ENCODE results near the gene CD74. TPM values are rescaled to one million over a fixed set of nuclear protein-coding genes. Genes with fewer than 3 reads are reported as not detected.

Gene CD74
- total and polyA plus RNA-seq, 2 of the 8 experiments (the other 6 are each of a cell fraction or from before 2014, with no cell fraction given) = 45.9 to 61.0 TPM

DNA sequence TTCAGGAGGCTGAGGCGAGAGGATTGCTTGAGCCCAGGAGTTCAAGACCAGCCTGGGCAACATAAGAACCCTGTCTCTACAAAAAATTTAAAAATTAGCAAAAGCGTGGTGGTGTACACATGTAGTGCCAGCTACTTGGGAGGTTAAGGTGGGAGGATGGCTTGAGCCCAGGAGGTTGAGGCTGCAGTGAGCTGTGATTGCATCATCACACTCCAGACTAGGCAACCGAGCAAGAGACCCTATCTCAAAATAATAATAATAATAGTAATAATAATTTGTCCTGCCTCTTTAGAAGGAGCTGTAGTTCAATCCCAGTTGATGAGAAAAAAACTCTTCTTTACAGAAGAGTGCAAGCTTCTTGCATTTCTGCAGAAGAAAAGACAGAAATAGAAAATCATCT lies 10.0 kb upstream of the CD74 start:
- TF ChIP-seq SRF (IDR thresholded peaks at IDR 0.05; ENCODE audit: low read depth, low read length) (no peak), CEBPB (IDR thresholded peaks at IDR 0.05; ENCODE audit: low read depth, low read length) (peak; percentile 37; the same call in 1 of the 2 replicates), BACH1 (IDR thresholded peaks at IDR 0.05; ENCODE audit: low read length) (no peak)
- no peak overlapping the region for H3K27ac ChIP-seq (ENCODE audit: low read depth, low read length)
- no peak overlapping the region for H2AFZ ChIP-seq (ENCODE audit: low read length)
- no peak overlapping the region for H3K9ac ChIP-seq (replicated peaks in 1 of 4; ENCODE audit: extremely low read depth in 1 of 4, low read depth in 3 of 4, low read length in 3 of 4)
- no peak overlapping the region for H2BK15ac ChIP-seq (ENCODE audit: low read length)
- ChIA-PET CTCF (ENCODE audit: partially characterized antibody) (interaction anchor here (0.9 to 8.2 kb wide), 5 partner anchors 11 to 91 kb away, joined by 3 to 77 read pairs (median 6); no protein-coding TSS in a partner anchor), POLR2A (ENCODE audit: partially characterized antibody) (interaction anchor here (1.1 to 3.7 kb wide), 6 partner anchors 10 to 24 kb away, joined by 3 to 16 read pairs (median 6); partner anchors contain the start of gene CD74)
- no peak overlapping the region for H4K91ac ChIP-seq (replicated peaks; ENCODE audit: insufficient read length, low read length)
- no peak overlapping the region for H3K23ac ChIP-seq (ENCODE audit: insufficient read length)
- no peak overlapping the region for H3K4me3 ChIP-seq (ENCODE audit: extremely low read depth in 1 of 4, insufficient read depth in 2 of 4, low read depth in 3 of 4, low read length in 4 of 4)
- no peak overlapping the region for H2AK5ac ChIP-seq (ENCODE audit: low read depth, low read length)
- H3K79me2 ChIP-seq (ENCODE audit: control insufficient read depth in 1 of 2, insufficient read depth in 2 of 2, low read length in 2 of 2) = no peaks in the 10 kb centered on the region
- no peaks in the 10 kb centered on the region for H3K4me1 ChIP-seq (replicated peaks in 1 of 4; ENCODE audit: control insufficient read depth in 3 of 4, insufficient read depth in 4 of 4, low read length in 3 of 4)
- H3K14ac ChIP-seq (ENCODE audit: insufficient read length) = no peak overlapping the region
- DNase-seq (ENCODE audit: low read depth in 1 of 2, low spot score in 2 of 2) (no peak), FAIRE-seq (no peak)
- H2BK120ac ChIP-seq (replicated peaks; ENCODE audit: low read depth, low read length) = no peak overlapping the region
- no peak overlapping the region for H3K4me2 ChIP-seq (ENCODE audit: insufficient read depth in 1 of 2, low read depth in 2 of 2, low read length in 2 of 2)
- no peaks in the 10 kb centered on the region; a peak in 1 of 7 replicates for H3K27me3 ChIP-seq (replicated peaks in 1 of 4; ENCODE audit: control insufficient read depth in 3 of 4, extremely low read depth in 1 of 4, insufficient read depth in 3 of 4, low read length in 3 of 4)
- H2BK5ac ChIP-seq (ENCODE audit: low read depth, low read length) = no peak overlapping the region
- no peak overlapping the region for H3K18ac ChIP-seq (ENCODE audit: extremely low read depth, low read length)
- no peak overlapping the region for H3K4ac ChIP-seq (replicated peaks; ENCODE audit: insufficient read length, low read depth, low read length)
- H4K20me1 ChIP-seq (replicated peaks in 1 of 2; ENCODE audit: control insufficient read depth in 1 of 2, insufficient read depth in 2 of 2, low read length in 2 of 2) = no peaks in the 10 kb centered on the region
- H3K9me3 ChIP-seq (ENCODE audit: insufficient read depth in 2 of 2, low read depth in 1 of 2, low read length in 1 of 2) = no peaks in the 10 kb centered on the region
- no peaks in the 10 kb centered on the region for H3K23me2 ChIP-seq (ENCODE audit: low read depth, low read length)
- no peak overlapping the region for H3K56ac ChIP-seq (replicated peaks; ENCODE audit: insufficient read length, low read depth, low read length)
- 91% methylated on average over 3 of the region's 3 CpGs; no CpG with 5 or more reads in 1 of the 2 experiments for WGBS, 2 experiments (ENCODE audit: extremely low coverage in 1 of 2, insufficient coverage in 1 of 2, insufficient read length in 1 of 2, insufficient replicate concordance in 2 of 2, low coverage in 1 of 2, low lambda C conversion rate in 2 of 2, missing lambda C conversion rate in 1 of 2)
- no peak overlapping the region for H4K8ac ChIP-seq (ENCODE audit: extremely low read depth, insufficient read depth, low read length)
- H2BK20ac ChIP-seq (ENCODE audit: low read length) = no peak overlapping the region
- H3K36me3 ChIP-seq (ENCODE audit: control insufficient read depth in 2 of 4, insufficient read depth in 4 of 4, low read length in 3 of 4) = no peaks in the 10 kb centered on the region
- H4K5ac ChIP-seq (ENCODE audit: insufficient read length, low read depth, low read length) = no peak overlapping the region
- no peak overlapping the region for H2BK12ac ChIP-seq (ENCODE audit: low read depth, low read length)
- H3K79me1 ChIP-seq (ENCODE audit: low read depth, low read length) = no peaks in the 10 kb centered on the region
